ENCODE measurements around the gene SLC9A3. TPM values are rescaled to one million over a fixed set of nuclear protein-coding genes. Genes with fewer than 3 reads are reported as not detected.

SLC9A3 gene
- total RNA-seq, 1 donor from 2014 or later, result 1.2 TPM

DNA sequence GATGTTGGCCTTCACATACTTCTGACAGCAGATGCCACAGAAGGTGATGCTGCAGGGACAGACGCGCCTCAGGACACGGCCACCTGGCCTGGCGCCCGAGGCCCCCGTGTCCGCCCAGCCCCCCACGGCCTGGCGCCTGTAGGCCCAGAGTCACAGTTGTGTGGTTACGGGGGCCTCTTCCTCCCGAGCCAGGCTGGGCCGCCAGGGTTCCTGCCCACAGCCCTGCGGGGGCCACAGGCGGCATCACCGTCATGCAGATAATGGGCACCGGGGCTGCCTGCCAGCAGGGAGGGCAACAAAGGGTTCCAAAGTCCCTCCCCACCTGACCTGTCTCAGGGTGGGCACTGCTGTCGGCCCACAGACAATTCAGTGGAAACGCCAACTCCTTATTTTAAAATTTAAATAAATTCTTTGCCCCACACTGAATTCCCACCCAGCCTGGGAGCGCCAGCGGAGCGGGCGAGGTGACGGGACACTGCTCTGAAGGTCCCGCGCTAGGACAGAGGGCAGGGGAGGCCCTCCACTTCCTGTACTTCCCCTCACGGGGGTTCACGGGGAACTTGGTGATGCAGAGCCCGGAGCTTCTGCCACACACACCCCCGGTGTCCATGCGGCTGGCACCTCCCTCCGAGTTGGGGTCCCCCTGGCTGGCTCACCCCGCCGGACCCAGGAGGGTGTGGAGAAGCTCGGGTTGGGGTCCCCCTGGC, 40.7 kb downstream of the SLC9A3 start:
- TF ChIP-seq, protein P1, sequence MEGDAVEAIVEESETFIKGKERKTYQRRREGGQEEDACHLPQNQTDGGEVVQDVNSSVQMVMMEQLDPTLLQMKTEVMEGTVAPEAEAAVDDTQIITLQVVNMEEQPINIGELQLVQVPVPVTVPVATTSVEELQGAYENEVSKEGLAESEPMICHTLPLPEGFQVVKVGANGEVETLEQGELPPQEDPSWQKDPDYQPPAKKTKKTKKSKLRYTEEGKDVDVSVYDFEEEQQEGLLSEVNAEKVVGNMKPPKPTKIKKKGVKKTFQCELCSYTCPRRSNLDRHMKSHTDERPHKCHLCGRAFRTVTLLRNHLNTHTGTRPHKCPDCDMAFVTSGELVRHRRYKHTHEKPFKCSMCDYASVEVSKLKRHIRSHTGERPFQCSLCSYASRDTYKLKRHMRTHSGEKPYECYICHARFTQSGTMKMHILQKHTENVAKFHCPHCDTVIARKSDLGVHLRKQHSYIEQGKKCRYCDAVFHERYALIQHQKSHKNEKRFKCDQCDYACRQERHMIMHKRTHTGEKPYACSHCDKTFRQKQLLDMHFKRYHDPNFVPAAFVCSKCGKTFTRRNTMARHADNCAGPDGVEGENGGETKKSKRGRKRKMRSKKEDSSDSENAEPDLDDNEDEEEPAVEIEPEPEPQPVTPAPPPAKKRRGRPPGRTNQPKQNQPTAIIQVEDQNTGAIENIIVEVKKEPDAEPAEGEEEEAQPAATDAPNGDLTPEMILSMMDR (IDR thresholded peaks at IDR 0.05), result no peak
- no peaks in the 10 kb centered on the region for H3K27me3 Mint-ChIP-seq (ENCODE audit: unreplicated experiment)
- no peak for DNase-seq (ENCODE audit: extremely low spot score, unreplicated experiment)
- H3K36me3 Mint-ChIP-seq (ENCODE audit: unreplicated experiment), result no peaks in the 10 kb centered on the region
- H3K27ac Mint-ChIP-seq (ENCODE audit: unreplicated experiment), result no peak overlapping the region
- no peaks in the 10 kb centered on the region for H3K4me1 Mint-ChIP-seq (ENCODE audit: unreplicated experiment)
- no peak overlapping the region for H3K4me3 Mint-ChIP-seq (ENCODE audit: unreplicated experiment)
- no peaks in the 10 kb centered on the region for H3K9me3 Mint-ChIP-seq (ENCODE audit: unreplicated experiment)

DNA sequence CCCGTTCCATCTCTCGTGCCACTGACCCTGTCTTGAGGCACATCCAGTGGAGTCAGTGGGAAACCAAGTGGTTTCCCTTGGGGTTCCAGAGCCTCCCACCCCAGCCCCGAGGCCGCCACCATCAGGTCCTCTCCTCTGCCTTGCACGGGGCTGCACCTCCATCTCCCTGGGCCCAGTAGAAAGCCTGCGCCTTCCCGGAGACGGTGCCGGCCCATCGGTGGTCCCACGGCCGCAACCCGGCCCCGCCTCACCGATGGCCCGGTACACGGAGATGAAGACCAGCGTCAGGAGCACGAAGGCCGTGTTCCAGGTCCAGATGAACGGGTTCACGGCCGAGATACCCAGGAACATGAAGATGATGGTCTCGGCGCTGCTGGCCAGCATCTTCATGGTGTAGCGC, 41.2 kb downstream of the SLC9A3 start:
- Mint-ChIP-seq H3K4me3 (ENCODE audit: unreplicated experiment) (no peak overlapping the region), H3K27me3 (ENCODE audit: unreplicated experiment) (no peaks in the 10 kb centered on the region), H3K9me3 (ENCODE audit: unreplicated experiment) (no peaks in the 10 kb centered on the region), H3K27ac (ENCODE audit: unreplicated experiment) (no peak overlapping the region), H3K4me1 (ENCODE audit: unreplicated experiment) (no peaks in the 10 kb centered on the region), H3K36me3 (ENCODE audit: unreplicated experiment) (no peaks in the 10 kb centered on the region)
- TF ChIP-seq, protein P1 (IDR thresholded peaks at IDR 0.05), result no peak
- no peak for DNase-seq (ENCODE audit: extremely low spot score, unreplicated experiment)

GRCh38 chr5:482506-482905, 41.7 kb downstream of the SLC9A3 start:
- no peak for DNase-seq (ENCODE audit: extremely low spot score, unreplicated experiment)
- Mint-ChIP-seq H3K27me3 (ENCODE audit: unreplicated experiment) (no peaks in the 10 kb centered on the region), H3K9me3 (ENCODE audit: unreplicated experiment) (no peaks in the 10 kb centered on the region), H3K4me3 (ENCODE audit: unreplicated experiment) (no peak overlapping the region), H3K27ac (ENCODE audit: unreplicated experiment) (no peak overlapping the region), H3K4me1 (ENCODE audit: unreplicated experiment) (no peaks in the 10 kb centered on the region), H3K36me3 (ENCODE audit: unreplicated experiment) (no peaks in the 10 kb centered on the region)
- TF ChIP-seq, protein P1 (IDR thresholded peaks at IDR 0.05), result no peak

GRCh38 chr5:482021-482420, 42.2 kb downstream of the SLC9A3 start:
- Mint-ChIP-seq H3K4me3 (ENCODE audit: unreplicated experiment) (no peak overlapping the region), H3K36me3 (ENCODE audit: unreplicated experiment) (no peaks in the 10 kb centered on the region), H3K9me3 (ENCODE audit: unreplicated experiment) (no peaks in the 10 kb centered on the region), H3K27ac (ENCODE audit: unreplicated experiment) (no peak overlapping the region), H3K27me3 (ENCODE audit: unreplicated experiment) (no peaks in the 10 kb centered on the region), H3K4me1 (ENCODE audit: unreplicated experiment) (no peaks in the 10 kb centered on the region)
- no peak for DNase-seq (ENCODE audit: extremely low spot score, unreplicated experiment)
- TF ChIP-seq, protein P1 (IDR thresholded peaks at IDR 0.05), result no peak

- Mint-ChIP-seq H3K4me1 (ENCODE audit: unreplicated experiment) (no peaks in the 10 kb centered on the region), H3K27ac (ENCODE audit: unreplicated experiment) (no peak overlapping the region), H3K36me3 (ENCODE audit: unreplicated experiment) (no peaks in the 10 kb centered on the region), H3K27me3 (ENCODE audit: unreplicated experiment) (no peaks in the 10 kb centered on the region), H3K9me3 (ENCODE audit: unreplicated experiment) (no peaks in the 10 kb centered on the region), H3K4me3 (ENCODE audit: unreplicated experiment) (no peak overlapping the region)
- DNase-seq (ENCODE audit: extremely low spot score, unreplicated experiment), result no peak
- TF ChIP-seq, protein P1 (IDR thresholded peaks at IDR 0.05), result no peak
Measured at GRCh38 chr5:481347-481746, 42.9 kb downstream of the SLC9A3 start.
